DND-41 (cell line): ENCODE measurements around the gene SLIT1.

Experiments
- ATAC-seq: fragments of 200-7000 bp; cut with Tn5 transposase; 3 replicates; pipeline ENCODE4 v1.9.1; 2021; ENCODE audit warnings: low read depth; ENCODE audit not compliant: insufficient read depth
- DNase-seq: peaks from one replicate; pipeline ENCODE4 v3.0.0-alpha.2; 2020
- H2AFZ ChIP-seq: 2 replicates; pipeline ENCODE4 v1.6.0; 2012; ENCODE audit warnings: low read depth, low read length
- H3K27ac ChIP-seq: 2 replicates; pipeline ENCODE4 v1.5.1; 2012; ENCODE audit warnings: low read length, inconsistent platforms
- H3K27me3 ChIP-seq: fragments of 200-600 bp; sonication (generic); 2 replicates; pipeline ENCODE4 v1.6.0; 2012; ENCODE audit warnings: low read length, mild to moderate bottlenecking, inconsistent platforms; ENCODE audit not compliant: insufficient read depth, poor library complexity
- H3K36me3 ChIP-seq: 2 replicates; pipeline ENCODE4 v1.5.1; 2012; ENCODE audit warnings: low read length, inconsistent platforms; ENCODE audit not compliant: insufficient read depth
- H3K4me1 ChIP-seq: 2 replicates; pipeline ENCODE4 v1.5.1; 2012; ENCODE audit warnings: mild to moderate bottlenecking, low read length; ENCODE audit not compliant: insufficient read depth
- H3K4me2 ChIP-seq: 2 replicates; pipeline ENCODE4 v1.6.0; 2012; ENCODE audit warnings: mild to moderate bottlenecking, moderate library complexity, low read length, inconsistent platforms; ENCODE audit not compliant: insufficient read depth
- H3K4me3 ChIP-seq, 2 experiments: fragments of 200-600 bp in 1 of 2; shearing (Covaris generic) in 1 of 2; 2 replicates each; pipeline ENCODE4 v1.5.1; 2012 to 2016; ENCODE audit warnings: inconsistent platforms in 2 of 2, low read length in 2 of 2, mild to moderate bottlenecking in 2 of 2, low read depth in 1 of 2, moderate library complexity in 1 of 2
- H3K79me2 ChIP-seq: 2 replicates; pipeline ENCODE4 v1.6.0; 2012; ENCODE audit warnings: low read length, inconsistent platforms; ENCODE audit not compliant: insufficient read depth
- H3K9ac ChIP-seq: 2 replicates; pipeline ENCODE4 v1.6.0; 2012; ENCODE audit warnings: low read depth, mild to moderate bottlenecking, inconsistent platforms, low read length, moderate library complexity
- H3K9me3 ChIP-seq: 2 replicates; pipeline ENCODE4 v1.5.1; 2012; ENCODE audit warnings: low read length, moderate library complexity, mild to moderate bottlenecking, inconsistent platforms; ENCODE audit not compliant: insufficient read depth, severe bottlenecking
- H4K20me1 ChIP-seq: 2 replicates; pipeline ENCODE4 v1.6.0; 2012; ENCODE audit warnings: low read length; ENCODE audit not compliant: insufficient read depth
- EZH2 ChIP-seq: IDR thresholded peaks from 3 replicates; pipeline ENCODE4 v1.6.1; 2012; ENCODE audit warnings: borderline replicate concordance, low read depth, mild to moderate bottlenecking, moderate library complexity, low read length, inconsistent platforms; ENCODE audit not compliant: severe bottlenecking
- TF ChIP-seq, protein P1 (sequence below): IDR thresholded peaks from 2 replicates; pipeline ENCODE4 v1.5.1; 2012; ENCODE audit warnings: borderline replicate concordance, low read length, moderate library complexity, mild to moderate bottlenecking; ENCODE audit not compliant: poor library complexity, severe bottlenecking; ENCODE audit errors: extremely low read depth

Gene SLIT1

GRCh38 chr10:97043563-97043855 lies 142.2 kb downstream of the SLIT1 start:
- Histone ChIP-seq H3K79me2 (no peaks in the 10 kb centered on the region), H2AFZ (no peak overlapping the region), H3K9me3 (no peaks in the 10 kb centered on the region), H3K27ac (no peak overlapping the region), H3K9ac (no peak overlapping the region), H3K4me3 (no peak overlapping the region), H3K4me1 (no peaks in the 10 kb centered on the region), H4K20me1 (no peaks in the 10 kb centered on the region), H3K27me3 (no peaks in the 10 kb centered on the region), H3K4me2 (no peak overlapping the region), H3K36me3 (no peaks in the 10 kb centered on the region)
- no peak for ATAC-seq
- TF ChIP-seq, protein P1, sequence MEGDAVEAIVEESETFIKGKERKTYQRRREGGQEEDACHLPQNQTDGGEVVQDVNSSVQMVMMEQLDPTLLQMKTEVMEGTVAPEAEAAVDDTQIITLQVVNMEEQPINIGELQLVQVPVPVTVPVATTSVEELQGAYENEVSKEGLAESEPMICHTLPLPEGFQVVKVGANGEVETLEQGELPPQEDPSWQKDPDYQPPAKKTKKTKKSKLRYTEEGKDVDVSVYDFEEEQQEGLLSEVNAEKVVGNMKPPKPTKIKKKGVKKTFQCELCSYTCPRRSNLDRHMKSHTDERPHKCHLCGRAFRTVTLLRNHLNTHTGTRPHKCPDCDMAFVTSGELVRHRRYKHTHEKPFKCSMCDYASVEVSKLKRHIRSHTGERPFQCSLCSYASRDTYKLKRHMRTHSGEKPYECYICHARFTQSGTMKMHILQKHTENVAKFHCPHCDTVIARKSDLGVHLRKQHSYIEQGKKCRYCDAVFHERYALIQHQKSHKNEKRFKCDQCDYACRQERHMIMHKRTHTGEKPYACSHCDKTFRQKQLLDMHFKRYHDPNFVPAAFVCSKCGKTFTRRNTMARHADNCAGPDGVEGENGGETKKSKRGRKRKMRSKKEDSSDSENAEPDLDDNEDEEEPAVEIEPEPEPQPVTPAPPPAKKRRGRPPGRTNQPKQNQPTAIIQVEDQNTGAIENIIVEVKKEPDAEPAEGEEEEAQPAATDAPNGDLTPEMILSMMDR: no peak
- TF ChIP-seq EZH2: no peak
- no peak for DNase-seq

DNA sequence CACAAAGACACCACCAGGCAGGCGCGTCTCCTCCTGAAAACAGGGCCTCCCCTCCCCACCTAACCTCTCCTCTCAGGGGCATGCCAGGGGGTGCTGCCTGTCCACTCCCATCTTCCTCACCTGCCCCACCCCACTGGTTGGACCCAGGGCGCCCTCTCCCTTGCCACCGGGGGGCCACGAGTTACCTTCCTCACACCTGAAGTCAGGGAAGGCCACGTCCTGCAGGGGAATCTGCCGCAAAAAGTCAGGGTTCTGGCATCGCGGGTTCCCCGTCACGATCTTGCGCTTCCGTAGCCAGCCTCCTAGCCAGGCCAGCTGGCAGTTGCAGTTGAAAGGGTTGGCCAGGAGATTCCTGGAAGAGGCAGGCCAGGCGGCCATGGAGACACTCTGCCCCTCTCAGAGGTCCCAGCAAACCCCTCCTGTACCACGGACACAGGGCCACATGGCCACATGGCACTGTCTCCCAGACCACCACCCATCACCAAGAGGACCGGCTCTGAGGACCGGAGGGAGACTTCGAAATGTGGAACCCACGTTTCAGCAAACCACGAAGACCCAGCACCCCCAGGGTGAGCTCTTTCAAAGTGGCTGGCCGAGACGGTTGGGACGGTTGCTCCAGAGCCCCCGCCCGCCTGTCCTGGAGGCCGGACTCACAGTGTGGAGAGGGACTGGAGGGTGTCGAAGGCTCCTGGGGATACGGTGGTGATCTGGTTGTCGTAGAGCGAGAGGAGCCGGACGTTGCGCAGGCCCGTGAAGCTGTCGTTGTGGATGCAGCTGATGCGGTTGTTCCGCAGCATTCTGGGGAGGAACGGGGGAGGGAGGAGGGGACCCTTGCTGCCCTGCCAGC lies 142.8 kb downstream of the SLIT1 start:
- Histone ChIP-seq H3K4me3 (no peak overlapping the region), H3K9ac (no peak overlapping the region), H3K4me2 (no peak overlapping the region), H3K36me3 (no peaks in the 10 kb centered on the region), H3K79me2 (no peaks in the 10 kb centered on the region), H2AFZ (no peak overlapping the region), H3K27ac (no peak overlapping the region), H3K27me3 (no peaks in the 10 kb centered on the region), H4K20me1 (no peaks in the 10 kb centered on the region), H3K4me1 (no peaks in the 10 kb centered on the region), H3K9me3 (no peaks in the 10 kb centered on the region)
- TF ChIP-seq, protein P1: no peak
- TF ChIP-seq EZH2: no peak
- ATAC-seq (no peak), DNase-seq (no peak)

- Histone ChIP-seq H3K27ac (no peak overlapping the region), H3K79me2 (no peaks in the 10 kb centered on the region), H3K9ac (no peak overlapping the region), H3K36me3 (no peaks in the 10 kb centered on the region), H2AFZ (no peak overlapping the region), H3K4me2 (no peak overlapping the region), H3K27me3 (no peaks in the 10 kb centered on the region), H3K4me3 (no peak overlapping the region), H3K4me1 (no peaks in the 10 kb centered on the region), H4K20me1 (no peaks in the 10 kb centered on the region), H3K9me3 (no peaks in the 10 kb centered on the region)
- TF ChIP-seq, protein P1: no peak
- no peak for TF ChIP-seq EZH2
- no peak for DNase-seq
- ATAC-seq: no peak
Measured at GRCh38 chr10:97042081-97042480, 143.7 kb downstream of the SLIT1 start.
